H1 (cell line): ENCODE results near the gene IL10. TPM values are rescaled to one million over a fixed set of nuclear protein-coding genes. Genes with fewer than 3 reads are reported as not detected.

Experiments
- CTCF ChIA-PET: fragments of 300-600 bp; sonication (Branson Sonifier 250); formaldehyde crosslinking; loops from one replicate; lab custom pipeline; 2021; ENCODE audit not compliant: partially characterized antibody; lab: Charles Lee
- POLR2A ChIA-PET: fragments of 300-600 bp; sonication (Branson Sonifier 250); formaldehyde crosslinking; loops from one replicate; lab custom pipeline; 2021; ENCODE audit warnings: inconsistent platforms; ENCODE audit not compliant: partially characterized antibody; lab: Charles Lee
- DNase-seq, 2 experiments: peaks; one replicate each; pipeline versions ENCODE4 v3.0.0 to v3.0.0-alpha.2; 2010 to 2022; ENCODE audit warnings: low spot score in 2 of 2, low read depth in 1 of 2, mixed read lengths in 1 of 2
- FAIRE-seq: peaks from 2 replicates; lab custom pipeline; 2011; peaks lifted over from hg19 to GRCh38; lab: Jason Lieb, UNC
- H2AFZ ChIP-seq: 2 replicates; pipeline ENCODE4 v1.8.1; 2012; ENCODE audit warnings: low read length, inconsistent platforms
- H2AK5ac ChIP-seq: 2 replicates; pipeline ENCODE4 v1.6.1; 2013; ENCODE audit warnings: low read depth, low read length
- H2BK120ac ChIP-seq: replicated peaks from 2 replicates; pipeline ENCODE3; 2013; ENCODE audit warnings: low read depth, low read length, inconsistent platforms
- H2BK12ac ChIP-seq: 2 replicates; pipeline ENCODE4 v1.6.1; 2013; ENCODE audit warnings: low read depth, low read length
- H2BK15ac ChIP-seq: 2 replicates; pipeline ENCODE4 v1.6.1; 2013; ENCODE audit warnings: low read length
- H2BK20ac ChIP-seq: 2 replicates; pipeline ENCODE4 v1.6.1; 2013; ENCODE audit warnings: low read length
- H2BK5ac ChIP-seq: 2 replicates; pipeline ENCODE4 v1.6.1; 2013; ENCODE audit warnings: low read depth, low read length
- H3K14ac ChIP-seq: 2 replicates; pipeline ENCODE4 v1.6.1; 2013; ENCODE audit warnings: inconsistent platforms; ENCODE audit not compliant: insufficient read length
- H3K18ac ChIP-seq: 2 replicates; pipeline ENCODE4 v1.6.1; 2013; ENCODE audit warnings: low read length; ENCODE audit errors: extremely low read depth
- H3K23ac ChIP-seq: 2 replicates; pipeline ENCODE4 v1.6.1; 2013; ENCODE audit warnings: inconsistent platforms; ENCODE audit not compliant: insufficient read length
- H3K23me2 ChIP-seq: 2 replicates; pipeline ENCODE4 v1.6.1; 2013; ENCODE audit warnings: low read depth, low read length
- H3K27ac ChIP-seq: 2 replicates; pipeline ENCODE4 v1.6.1; 2011; ENCODE audit warnings: low read depth, low read length, inconsistent platforms
- H3K27me3 ChIP-seq, 4 experiments: replicated peaks in 1 of 4; 1 replicate in 1 of 4; 2 replicates in 3 of 4; pipeline versions ENCODE4 v1.6.1 to v1.8.1; 2011 to 2013; ENCODE audit warnings: low read length in 3 of 4, mild to moderate bottlenecking in 3 of 4, inconsistent platforms in 2 of 4, mixed read lengths in 2 of 4, moderate library complexity in 1 of 4; ENCODE audit not compliant: control insufficient read depth in 3 of 4, insufficient read depth in 3 of 4; ENCODE audit errors: extremely low read depth in 1 of 4
- H3K36me3 ChIP-seq, 4 experiments: 2 replicates each; pipeline versions ENCODE4 v1.6.1 to v1.8.1; 2011 to 2013; ENCODE audit warnings: mild to moderate bottlenecking in 4 of 4, low read length in 3 of 4, moderate library complexity in 2 of 4, control low read depth in 1 of 4, inconsistent platforms in 1 of 4; ENCODE audit not compliant: insufficient read depth in 4 of 4, control insufficient read depth in 2 of 4
- H3K4ac ChIP-seq: replicated peaks from 2 replicates; pipeline ENCODE3; 2013; ENCODE audit warnings: low read length, low read depth, mixed read lengths, inconsistent platforms; ENCODE audit not compliant: insufficient read length
- H3K4me1 ChIP-seq, 4 experiments: replicated peaks in 1 of 4; 1 replicate in 1 of 4; 2 replicates in 3 of 4; pipeline versions ENCODE4 v1.6.1 to v1.8.1; 2011 to 2013; ENCODE audit warnings: low read length in 3 of 4, inconsistent platforms in 2 of 4, mixed read lengths in 1 of 4; ENCODE audit not compliant: insufficient read depth in 4 of 4, control insufficient read depth in 3 of 4
- H3K4me2 ChIP-seq, 2 experiments: 2 replicates each; pipeline versions ENCODE4 v1.6.1 to v1.8.1; 2011 to 2013; ENCODE audit warnings: low read depth in 2 of 2, low read length in 2 of 2, control low read depth in 1 of 2, inconsistent platforms in 1 of 2, mild to moderate bottlenecking in 1 of 2; ENCODE audit not compliant: insufficient read depth in 1 of 2
- H3K4me3 ChIP-seq, 4 experiments: fragments of 200-600, 300-600 bp in 1 of 4; sonication (generic), shearing (Covaris generic), sonication (Bioruptor Twin) in 1 of 4; 2 replicates each; pipeline versions ENCODE4 v1.5.1 to v1.8.1; 2011 to 2016; ENCODE audit warnings: low read length in 4 of 4, low read depth in 3 of 4, control low read depth in 2 of 4, inconsistent platforms in 2 of 4, mild to moderate bottlenecking in 2 of 4, mixed read lengths in 1 of 4, moderate library complexity in 1 of 4; ENCODE audit not compliant: insufficient read depth in 2 of 4; ENCODE audit errors: extremely low read depth in 1 of 4
- H3K56ac ChIP-seq: replicated peaks from 2 replicates; pipeline ENCODE3; 2013; ENCODE audit warnings: low read depth, mild to moderate bottlenecking, mixed read lengths, low read length, inconsistent platforms; ENCODE audit not compliant: insufficient read length
- H3K79me1 ChIP-seq: 2 replicates; pipeline ENCODE4 v1.6.1; 2013; ENCODE audit warnings: low read depth, low read length, control low read depth
- H3K79me2 ChIP-seq, 2 experiments: 2 replicates each; pipeline versions ENCODE4 v1.6.1 to v1.8.1; 2012 to 2013; ENCODE audit warnings: low read length in 2 of 2, mild to moderate bottlenecking in 2 of 2, inconsistent platforms in 1 of 2; ENCODE audit not compliant: insufficient read depth in 2 of 2, control insufficient read depth in 1 of 2
- H3K9ac ChIP-seq, 4 experiments: replicated peaks in 1 of 4; 1 replicate in 1 of 4; 2 replicates in 3 of 4; pipeline versions ENCODE4 v1.6.1 to v1.8.1; 2011 to 2013; ENCODE audit warnings: low read depth in 3 of 4, low read length in 3 of 4, control low read depth in 2 of 4, mild to moderate bottlenecking in 2 of 4, moderate library complexity in 2 of 4, inconsistent platforms in 1 of 4; ENCODE audit errors: extremely low read depth in 1 of 4
- H3K9me3 ChIP-seq, 2 experiments: 2 replicates each; pipeline versions ENCODE4 v1.6.1 to v1.8.1; 2012 to 2013; ENCODE audit warnings: mild to moderate bottlenecking in 2 of 2, moderate library complexity in 2 of 2, control low read depth in 1 of 2, inconsistent platforms in 1 of 2, low read depth in 1 of 2, low read length in 1 of 2, mixed read lengths in 1 of 2; ENCODE audit not compliant: insufficient read depth in 2 of 2
- H4K20me1 ChIP-seq, 2 experiments: replicated peaks in 1 of 2; 2 replicates each; pipeline versions ENCODE3 to v1.8.1; 2011 to 2013; ENCODE audit warnings: inconsistent platforms in 2 of 2, low read length in 2 of 2, mild to moderate bottlenecking in 1 of 2; ENCODE audit not compliant: insufficient read depth in 2 of 2, control insufficient read depth in 1 of 2
- H4K5ac ChIP-seq: 2 replicates; pipeline ENCODE4 v1.6.1; 2013; ENCODE audit warnings: low read length, low read depth, mixed read lengths, inconsistent platforms; ENCODE audit not compliant: insufficient read length
- H4K8ac ChIP-seq: 2 replicates; pipeline ENCODE4 v1.8.0; 2013; ENCODE audit warnings: mild to moderate bottlenecking, moderate library complexity, low read length, inconsistent platforms; ENCODE audit not compliant: insufficient read depth; ENCODE audit errors: extremely low read depth
- H4K91ac ChIP-seq: replicated peaks from 2 replicates; pipeline ENCODE3; 2013; ENCODE audit warnings: low read length, mixed read lengths, inconsistent platforms; ENCODE audit not compliant: insufficient read length
- ASH2L ChIP-seq: fragments of 200-600, 300-600 bp; sonication (generic); IDR thresholded peaks from one replicate; pipeline ENCODE4 v1.7.1; 2017; ENCODE audit warnings: low read length
- BRCA1 ChIP-seq: IDR thresholded peaks from 2 replicates; pipeline ENCODE4 v1.6.1; 2012; ENCODE audit warnings: low read depth, low read length, improper control_type of control experiment
- CBX5 ChIP-seq: fragments of 300-800, 300-1000 bp; sonication (generic); IDR thresholded peaks from 2 replicates; pipeline ENCODE4 v1.7.1; 2016; ENCODE audit warnings: antibody characterized with exemption, low read length, low read depth
- SP1 ChIP-seq: IDR thresholded peaks from 2 replicates; pipeline ENCODE4 v1.6.1; 2011; ENCODE audit warnings: low read depth, low read length
- WGBS, 2 experiments: shearing (Covaris generic) in 1 of 2; methylation state at CpG; one replicate each; pipeline versions ENCODE4 v1.1.6 to v1.1.7; 2013 to 2015; ENCODE audit warnings: low lambda C conversion rate in 2 of 2, mixed read lengths in 2 of 2, inconsistent platforms in 1 of 2, low coverage in 1 of 2, missing lambda C conversion rate in 1 of 2; ENCODE audit not compliant: insufficient replicate concordance in 2 of 2, insufficient coverage in 1 of 2, insufficient read length in 1 of 2; ENCODE audit errors: extremely low coverage in 1 of 2, missing lambda C conversion rate in 1 of 2; 5-methylcytosine and 5-hydroxymethylcytosine counted together
- polyA plus RNA-seq, 7 experiments: library from polyadenylated mRNA; depleted of rRNA in 3 of 7; stranded (reverse) in 5 of 7; unstranded in 2 of 7; fragments of >200 nt in 5 of 7; fragments of 200-250 nt in 2 of 7; gene quantifications; 1 replicate in 5 of 7; 2 replicates in 1 of 7; 4 replicates in 1 of 7; pipeline versions ENCODE4 v1.2.1 to v1.2.3, GENCODE V29; 2011 to 2013; ENCODE audit warnings: missing spikeins in 2 of 7, mixed read lengths in 2 of 7
- total RNA-seq: library from RNA; stranded (reverse); fragmentation: NEBNext Ultra II Directional; extraction: Animal tissue kit (Norgen Biotek cat#: 25700); gene quantifications from 2 replicates; pipeline ENCODE4 v1.2.1, GENCODE V29; 2021

Gene IL10
- total and polyA plus RNA-seq, 2 of the 8 experiments (the other 6 are each of a cell fraction or from before 2014, with no cell fraction given) = not detected

- no peak overlapping the region for H3K23ac ChIP-seq
- H3K9ac ChIP-seq = no peak overlapping the region
- H3K14ac ChIP-seq = no peak overlapping the region
- FAIRE-seq = no peak
- H2BK120ac ChIP-seq = no peak overlapping the region
- H3K4me3 ChIP-seq = no peak overlapping the region
- no peaks in the 10 kb centered on the region; a peak in 1 of 7 replicates for H3K27me3 ChIP-seq
- no peak overlapping the region for H4K8ac ChIP-seq
- H2BK20ac ChIP-seq = no peak overlapping the region
- H3K79me2 ChIP-seq = no peaks in the 10 kb centered on the region
- H2AK5ac ChIP-seq = no peak overlapping the region
- H3K27ac ChIP-seq = no peak overlapping the region
- no peak overlapping the region for H2BK12ac ChIP-seq
- no peak overlapping the region for H3K4me2 ChIP-seq
- no peaks in the 10 kb centered on the region for H4K20me1 ChIP-seq
- H3K4me1 ChIP-seq = no peaks in the 10 kb centered on the region
- no peak overlapping the region for H2AFZ ChIP-seq
- no peak overlapping the region for H3K56ac ChIP-seq
- H4K91ac ChIP-seq = no peak overlapping the region
- H4K5ac ChIP-seq = no peak overlapping the region
- no peak overlapping the region for H2BK15ac ChIP-seq
- TF ChIP-seq SP1 (no peak), CBX5 (no peak), BRCA1 (no peak), ASH2L (no peak)
- ChIA-PET POLR2A (no interaction called here), CTCF (interaction anchor here (0.9 to 4.3 kb wide), 19 partner anchors 10 to 222 kb away, joined by 3 to 30 read pairs (median 5); partner anchors contain the start of genes IL10, IL19 and IL24)
- no peaks in the 10 kb centered on the region for H3K23me2 ChIP-seq
- no peaks in the 10 kb centered on the region for H3K36me3 ChIP-seq
- H3K79me1 ChIP-seq = no peaks in the 10 kb centered on the region
- no peak overlapping the region for H2BK5ac ChIP-seq
- WGBS, 2 experiments = 89% methylated on average over 1 of the region's 1 CpG; no CpG with 5 or more reads in 1 of the 2 experiments
- no peak overlapping the region for H3K4ac ChIP-seq
- DNase-seq = no peak
- no peaks in the 10 kb centered on the region for H3K9me3 ChIP-seq
- no peak overlapping the region for H3K18ac ChIP-seq
These were observed 11.7 kb downstream of the IL10 start for GRCh38 chr1:206760590-206760989.
